Stimulated activated CD4-positive, alpha-beta T cell treated with anti-CD3 and anti-CD28 coated beads, Interleukin-2, amount 100 ng/mL, for 24 hours (primary cell): ENCODE measurements around the gene INF2.
"Not testable (repeated sequence)": the region's sequence is repeated elsewhere in the genome, so short reads cannot be mapped to it uniquely, and the experiment has no call there.

Experiments used
- DNase-seq, 2 donors: peaks; one replicate each; pipeline ENCODE4 v3.0.0-alpha.2; 2020

Gene INF2

GRCh38 chr14:104657563-104658324 lies 31.7 kb upstream of the INF2 start:
- DNase-seq = no peak

GRCh38 chr14:104658325-104658712 lies 31.1 kb upstream of the INF2 start:
- DNase-seq = no peak

- no peak for DNase-seq
Observed at GRCh38 chr14:104659146-104659545, 30.3 kb upstream of the INF2 start.

GRCh38 chr14:104659764-104660523 lies 29.5 kb upstream of the INF2 start:
- no peak for DNase-seq

- no peak for DNase-seq
Observed at GRCh38 chr14:104660597-104660996, 28.8 kb upstream of the INF2 start.

- no peak for DNase-seq
Observed at GRCh38 chr14:104661086-104661485, 28.3 kb upstream of the INF2 start.

- not testable (repeated sequence) for DNase-seq
Observed at GRCh38 chr14:104661528-104662157, 27.8 kb upstream of the INF2 start.

GRCh38 chr14:104662472-104662871 lies 26.9 kb upstream of the INF2 start:
- DNase-seq = not testable (repeated sequence)

GRCh38 chr14:104664107-104664506 lies 25.3 kb upstream of the INF2 start:
- no peak for DNase-seq

- DNase-seq = no peak
Observed at GRCh38 chr14:104664588-104664987, 24.8 kb upstream of the INF2 start.

GRCh38 chr14:104665114-104665656 lies 24.2 kb upstream of the INF2 start:
- no peak for DNase-seq

- peak in 1 of 2 donors; percentile 41 for DNase-seq
Observed at GRCh38 chr14:104665657-104666522, 23.5 kb upstream of the INF2 start.

GRCh38 chr14:104666523-104666895 lies 22.9 kb upstream of the INF2 start:
- not testable (repeated sequence) for DNase-seq

GRCh38 chr14:104666981-104667380 lies 22.4 kb upstream of the INF2 start:
- DNase-seq = no peak

GRCh38 chr14:104669697-104670096 lies 19.7 kb upstream of the INF2 start:
- DNase-seq = no peak

GRCh38 chr14:104671330-104671977 lies 18.0 kb upstream of the INF2 start:
- not testable (repeated sequence) for DNase-seq

GRCh38 chr14:104672119-104672518 lies 17.3 kb upstream of the INF2 start:
- not testable (repeated sequence) for DNase-seq

GRCh38 chr14:104673481-104673880 lies 15.9 kb upstream of the INF2 start:
- DNase-seq = no peak

- no peak for DNase-seq
Observed at GRCh38 chr14:104675447-104675846, 14.0 kb upstream of the INF2 start.

- DNase-seq = no peak
Observed at GRCh38 chr14:104676130-104676693, 13.2 kb upstream of the INF2 start.

- DNase-seq = peak; percentile 64 to 78
Observed at GRCh38 chr14:104676694-104677511, 12.5 kb upstream of the INF2 start.
